Ovary (tissue), 9 donors: Measurements from ENCODE around the gene FOXK2. TPM values are rescaled to one million over a fixed set of nuclear protein-coding genes. Genes with fewer than 3 reads are reported as not detected.
A peak's percentile ranks its signal among the peaks of the same experiment; 100 is the strongest.

Source experiments
- DNase-seq, 5 donors: peaks; one replicate each; pipeline ENCODE4 v3.0.0-alpha.2; 2019 to 2020
- H3K27ac ChIP-seq, 2 donors: fragments of 200-600 bp; one replicate each; pipeline versions ENCODE4 v1.5.1 to v1.8.0; 2019 to 2022
- H3K27me3 ChIP-seq: fragments of 200-600 bp; one replicate; pipeline ENCODE4 v1.8.0; 2022
- H3K36me3 ChIP-seq: fragments of 200-600 bp; sonication (generic); one replicate; pipeline ENCODE4 v1.5.1; 2019
- H3K4me1 ChIP-seq: one replicate; pipeline ENCODE4 v1.8.1; 2013; ENCODE audit warnings: mild to moderate bottlenecking, moderate library complexity; ENCODE audit not compliant: insufficient read depth
- H3K4me3 ChIP-seq: fragments of 200-600 bp; sonication (generic); one replicate; pipeline ENCODE4 v1.5.1; 2017
- H3K9me3 ChIP-seq, 2 donors: fragments of 200-600 bp in 1 of 2; sonication (generic) in 1 of 2; one replicate each; pipeline versions ENCODE4 v1.5.1 to v1.8.1; 2013 to 2019; ENCODE audit warnings: mild to moderate bottlenecking in 1 of 2, moderate library complexity in 1 of 2
- EP300 ChIP-seq: sonication (generic); formaldehyde crosslinking; IDR thresholded peaks from one replicate; pipeline ENCODE4 v1.6.1; 2017; ENCODE audit warnings: antibody characterized with exemption
- POLR2A ChIP-seq: fragments of 450-650 bp; IDR thresholded peaks from one replicate; pipeline ENCODE4 v1.6.1; 2017; ENCODE audit warnings: antibody characterized with exemption, mild to moderate bottlenecking, moderate library complexity
- WGBS, 3 donors: extraction: QIAGEN DNeasy Blood & Tissue Kit in 1 of 3; methylation state at CpG; one replicate each; pipeline versions ENCODE4 v1.1.5 to v1.1.7; 2013 to 2017; 5-methylcytosine and 5-hydroxymethylcytosine counted together
- intact Hi-C, 4 donors: fragments of 100-400 bp; cut with DNase I; formaldehyde crosslinking; loops; one replicate each; pipeline versions ENCODE4 v1.11.0 to v1.15.1; 2022 to 2023
- polyA plus RNA-seq, 2 donors: library from polyadenylated mRNA; stranded (reverse); fragments of 200-250 nt in 1 of 2; fragments of 350-450 nt in 1 of 2; fragmentation: Illumina TruSeq in 1 of 2; extraction: RNeasy Lipid Tissue Mini Kit (QIAGEN cat#74804) in 1 of 2; gene quantifications; one replicate each; pipeline ENCODE4 v1.2.3, GENCODE V29; 2013 to 2014
- total RNA-seq, 7 donors: library from RNA; depleted of rRNA in 2 of 7; stranded (reverse); fragments of >200 nt in 2 of 7; fragmentation: NEBNext Ultra II Directional in 3 of 7; extraction: Animal tissue kit (Norgen Biotek cat#: 25700) in 3 of 7; gene quantifications; one replicate each; pipeline versions ENCODE4 v1.1.0 to v1.2.4, GENCODE V29; 2016 to 2023
- TF ChIP-seq, protein P1 (sequence below), 3 donors: fragments of 450-650 bp in 2 of 3; fragments of 200-600 bp in 1 of 3; IDR thresholded peaks; one replicate each; pipeline versions ENCODE4 v1.5.1 to v1.8.0; 2016 to 2022; ENCODE audit warnings: antibody characterized with exemption in 3 of 3, mild to moderate bottlenecking in 1 of 3
- donor health status: DM: no; HTN: no; CAD: no; lungs with moderate emphysema.
- donor health status: DM: no; HTN: no; CAD: no.
- donor health status: Bipolar disorder and iron deficiency.
- donor health status: DM: yes; HTN: yes; CAD: no.
- donor health status: DM: no; HTN: no; CAD: no.
- donor health status: DM: yes; HTN: yes; CAD: no.

The FOXK2 gene
- total and polyA plus RNA-seq, 9 donors: 19.1 to 67.6 (median 43.0) TPM

DNA sequence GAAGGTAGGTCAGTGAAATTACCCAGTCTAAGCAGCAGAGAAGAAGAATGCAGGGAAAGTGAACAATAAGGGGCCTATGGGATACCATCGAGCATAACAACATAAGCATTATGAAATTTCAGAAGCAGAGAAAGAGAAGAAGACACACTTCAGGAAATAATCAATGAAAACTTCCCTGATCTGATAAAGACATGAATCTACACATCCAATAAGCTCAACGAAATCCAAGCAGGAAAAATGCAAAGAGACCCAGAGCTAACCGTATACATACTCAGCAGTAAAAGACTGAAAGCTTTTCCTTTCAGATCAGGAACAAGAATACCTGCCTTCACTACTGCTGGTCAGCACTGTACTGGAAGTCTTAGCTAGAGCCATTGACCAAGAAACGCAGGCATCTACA, 90.1 kb downstream of the FOXK2 start:
- DNase-seq: no peak
- Histone ChIP-seq H3K4me1 (no peaks in the 10 kb centered on the region), H3K4me3 (no peak overlapping the region), H3K36me3 (no peaks in the 10 kb centered on the region), H3K9me3 (no peaks in the 10 kb centered on the region), H3K27ac (no peak overlapping the region), H3K27me3 (no peaks in the 10 kb centered on the region)
- intact Hi-C loops: no loop called here
- WGBS, 3 donors: 88 to 94% (median 91%) methylated on average over 4 of the region's 4 CpGs
- TF ChIP-seq, protein P1, sequence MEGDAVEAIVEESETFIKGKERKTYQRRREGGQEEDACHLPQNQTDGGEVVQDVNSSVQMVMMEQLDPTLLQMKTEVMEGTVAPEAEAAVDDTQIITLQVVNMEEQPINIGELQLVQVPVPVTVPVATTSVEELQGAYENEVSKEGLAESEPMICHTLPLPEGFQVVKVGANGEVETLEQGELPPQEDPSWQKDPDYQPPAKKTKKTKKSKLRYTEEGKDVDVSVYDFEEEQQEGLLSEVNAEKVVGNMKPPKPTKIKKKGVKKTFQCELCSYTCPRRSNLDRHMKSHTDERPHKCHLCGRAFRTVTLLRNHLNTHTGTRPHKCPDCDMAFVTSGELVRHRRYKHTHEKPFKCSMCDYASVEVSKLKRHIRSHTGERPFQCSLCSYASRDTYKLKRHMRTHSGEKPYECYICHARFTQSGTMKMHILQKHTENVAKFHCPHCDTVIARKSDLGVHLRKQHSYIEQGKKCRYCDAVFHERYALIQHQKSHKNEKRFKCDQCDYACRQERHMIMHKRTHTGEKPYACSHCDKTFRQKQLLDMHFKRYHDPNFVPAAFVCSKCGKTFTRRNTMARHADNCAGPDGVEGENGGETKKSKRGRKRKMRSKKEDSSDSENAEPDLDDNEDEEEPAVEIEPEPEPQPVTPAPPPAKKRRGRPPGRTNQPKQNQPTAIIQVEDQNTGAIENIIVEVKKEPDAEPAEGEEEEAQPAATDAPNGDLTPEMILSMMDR (IDR thresholded peaks at IDR 0.05): no peak
- TF ChIP-seq EP300: no peak
- TF ChIP-seq POLR2A: no peak

DNA sequence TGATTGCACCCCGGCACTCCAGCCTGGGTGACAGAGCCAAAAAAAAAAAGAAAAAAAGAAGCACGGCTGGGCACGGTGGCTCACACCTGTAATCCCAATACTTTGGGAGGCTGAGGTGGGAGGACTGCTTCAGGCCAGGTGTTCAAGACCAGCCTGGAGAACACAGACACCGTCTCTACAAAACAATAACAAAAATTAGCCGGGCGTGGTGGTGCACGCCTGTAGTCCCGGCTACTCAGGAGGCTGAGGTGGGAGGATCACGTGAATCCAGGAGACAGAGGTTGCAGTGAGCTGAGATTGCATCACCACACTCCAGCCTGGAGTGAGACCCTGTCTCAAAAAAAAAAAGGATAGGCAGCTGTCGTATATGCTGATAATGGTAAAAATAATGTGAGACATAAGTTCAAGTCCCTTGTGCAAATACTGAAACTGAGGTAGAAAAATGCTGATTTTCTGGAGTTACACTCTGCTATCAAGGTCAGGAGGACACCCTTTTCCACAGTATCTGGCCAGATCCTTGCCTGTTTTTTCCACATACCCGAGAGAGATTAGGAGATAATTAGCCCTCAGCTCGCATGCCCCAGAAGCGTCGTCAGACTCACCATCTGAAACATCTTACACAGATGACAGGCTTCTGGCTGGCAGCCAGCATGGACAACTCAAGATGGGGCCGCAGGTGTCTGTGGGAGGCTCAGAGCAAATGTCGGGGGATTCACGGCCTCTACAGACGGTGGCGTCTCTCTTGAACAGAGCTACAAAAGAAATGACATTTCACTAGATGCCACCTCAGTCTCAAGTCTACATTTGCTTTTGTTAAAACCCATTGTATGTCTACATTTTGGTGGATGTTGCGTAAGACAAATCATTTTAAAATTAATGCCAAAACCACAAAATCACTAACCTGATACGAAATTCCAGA, 91.9 kb downstream of the FOXK2 start:
- TF ChIP-seq POLR2A (no peak), EP300 (no peak)
- TF ChIP-seq, protein P1 (IDR thresholded peaks at IDR 0.05): no peak
- H3K27ac ChIP-seq: no peak overlapping the region
- H3K9me3 ChIP-seq: no peaks in the 10 kb centered on the region
- no peaks in the 10 kb centered on the region for H3K4me1 ChIP-seq
- H3K4me3 ChIP-seq: no peak overlapping the region
- intact Hi-C loops: no loop called here
- WGBS, 3 donors: 58 to 61% (median 58%) methylated on average over 21 of the region's 21 CpGs
- H3K36me3 ChIP-seq: no peaks in the 10 kb centered on the region
- no peaks in the 10 kb centered on the region for H3K27me3 ChIP-seq
- peak in 2 of 5 donors; percentile 46 to 58 for DNase-seq

DNA sequence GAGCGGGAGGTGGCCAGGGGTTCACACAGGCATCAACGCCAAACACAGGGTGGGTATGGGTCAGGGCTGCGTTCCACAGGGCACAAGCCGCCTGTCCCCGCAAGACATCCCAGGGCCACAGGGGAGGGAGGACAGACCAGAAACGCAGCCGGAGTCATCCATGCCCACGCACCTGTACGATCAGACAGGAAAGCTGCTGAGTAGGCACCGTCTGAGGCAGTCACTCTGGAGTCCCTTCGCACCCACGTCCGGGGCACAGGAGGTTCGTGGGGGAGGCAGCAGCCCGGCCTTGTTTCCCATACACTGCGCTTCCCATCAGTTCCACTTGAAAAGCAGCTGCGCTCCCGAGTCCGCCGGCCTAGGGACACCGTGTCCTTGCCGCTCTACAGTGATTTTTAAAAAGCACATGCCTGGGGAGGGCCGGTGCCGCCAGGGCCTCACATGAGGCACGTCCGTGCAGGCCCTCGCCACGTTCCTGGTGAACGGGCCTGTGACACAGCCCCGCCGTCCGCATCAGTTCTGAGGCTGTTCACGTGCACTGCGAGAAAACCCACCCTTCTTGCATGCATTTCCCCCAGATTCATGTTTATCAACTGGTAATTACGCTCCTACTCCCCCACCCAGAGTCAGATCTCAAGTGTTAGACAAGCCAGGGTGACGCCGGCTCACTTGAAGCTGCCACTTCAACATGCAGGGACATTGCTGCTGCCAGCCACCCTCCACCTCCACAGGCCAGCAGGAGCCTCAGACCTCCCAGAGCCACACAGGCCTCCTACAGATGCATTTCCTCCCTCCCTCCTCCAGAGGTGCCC, 94.0 kb downstream of the FOXK2 start:
- TF ChIP-seq, protein P1 (IDR thresholded peaks at IDR 0.05): no peak
- TF ChIP-seq EP300 (no peak), POLR2A (no peak)

DNA sequence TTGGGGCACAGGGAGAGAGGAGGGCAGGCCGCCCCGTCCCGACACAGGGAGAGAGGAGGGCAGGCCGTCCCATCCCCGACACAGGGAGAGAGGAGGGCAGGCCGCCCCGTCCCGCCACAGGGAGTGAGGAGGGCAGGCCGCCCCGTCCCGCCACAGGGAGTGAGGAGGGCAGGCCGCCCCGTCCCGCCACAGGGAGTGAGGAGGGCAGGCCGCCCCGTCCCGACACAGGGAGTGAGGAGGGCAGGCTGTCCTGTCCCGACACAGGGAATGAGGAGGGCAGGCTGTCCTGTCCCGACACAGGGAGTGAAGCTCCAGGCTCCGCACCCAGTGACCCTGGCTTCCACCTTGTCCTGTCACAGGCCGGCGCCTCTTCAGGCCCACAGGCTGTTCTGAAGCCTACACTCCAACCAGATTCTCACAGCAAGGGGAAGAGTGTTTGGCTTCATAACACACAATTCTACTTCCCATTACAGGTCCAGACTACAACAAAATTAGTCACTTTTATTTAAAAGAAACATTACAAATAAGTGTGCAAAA, 94.6 kb downstream of the FOXK2 start:
- Histone ChIP-seq H3K27ac (no peak overlapping the region), H3K27me3 (no peaks in the 10 kb centered on the region), H3K4me3 (no peak overlapping the region), H3K9me3 (no peaks in the 10 kb centered on the region), H3K4me1 (no peaks in the 10 kb centered on the region), H3K36me3 (no peaks in the 10 kb centered on the region)
- 65 to 91% (median 83%) methylated on average over 9 to 17 of the region's 22 CpGs for WGBS, 3 donors
- intact Hi-C loops: no loop called here
- no peak for DNase-seq
- TF ChIP-seq POLR2A: no peak
- no peak for TF ChIP-seq EP300
- TF ChIP-seq, protein P1 (IDR thresholded peaks at IDR 0.05): no peak

More for the DNA sequence above, 94.0 kb downstream of the FOXK2 start:
- no peaks in the 10 kb centered on the region for H3K27me3 ChIP-seq
- H3K27ac ChIP-seq: no peak overlapping the region
- H3K4me1 ChIP-seq: no peaks in the 10 kb centered on the region
- whole genome bisulfite sequencing, 3 donors: 85 to 87% (median 85%) methylated on average over 37 of the region's 37 CpGs
- no peaks in the 10 kb centered on the region for H3K36me3 ChIP-seq
- no peak for DNase-seq
- no peak overlapping the region for H3K4me3 ChIP-seq
- no peaks in the 10 kb centered on the region for H3K9me3 ChIP-seq
- intact Hi-C loops: no loop called here
